HG03196 (cell line): ENCODE measurements around the gene OPCML.

Source experiments
- ATAC-seq: cut with Tn5 transposase; IDR thresholded peaks from one replicate; pipeline ENCODE4 v1.9.1; 2021; ENCODE audit not compliant: unreplicated experiment

Gene OPCML

GRCh38 chr11:133047036-133047770 is 485.1 kb downstream of the OPCML start:
- ATAC-seq, result no peak

DNA sequence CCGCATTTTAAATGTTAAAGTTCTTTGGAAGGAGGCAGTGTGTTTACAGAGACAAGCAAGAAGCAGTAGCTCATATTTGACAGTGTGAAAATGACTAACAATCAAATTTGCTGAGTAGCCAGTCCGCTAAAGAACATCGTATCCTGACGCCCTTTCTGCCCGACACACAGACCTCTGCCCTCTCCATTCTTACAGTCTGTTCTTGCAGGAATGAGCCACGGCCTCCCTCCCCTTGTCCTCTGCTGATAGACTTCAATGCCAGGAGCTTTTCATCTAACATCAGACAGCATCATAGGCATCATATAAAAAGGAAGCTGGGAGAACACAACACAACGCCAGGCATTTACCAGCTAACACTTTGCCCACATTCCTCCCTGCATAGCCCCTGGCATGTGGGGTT is 486.0 kb downstream of the OPCML start:
- ATAC-seq, result no peak

- no peak for ATAC-seq
These were observed 490.1 kb downstream of the OPCML start for GRCh38 chr11:133041928-133042882.

- no peak for ATAC-seq
These were observed 491.1 kb downstream of the OPCML start for GRCh38 chr11:133041181-133041580.

GRCh38 chr11:133040289-133040900 is 491.9 kb downstream of the OPCML start:
- no peak for ATAC-seq

DNA sequence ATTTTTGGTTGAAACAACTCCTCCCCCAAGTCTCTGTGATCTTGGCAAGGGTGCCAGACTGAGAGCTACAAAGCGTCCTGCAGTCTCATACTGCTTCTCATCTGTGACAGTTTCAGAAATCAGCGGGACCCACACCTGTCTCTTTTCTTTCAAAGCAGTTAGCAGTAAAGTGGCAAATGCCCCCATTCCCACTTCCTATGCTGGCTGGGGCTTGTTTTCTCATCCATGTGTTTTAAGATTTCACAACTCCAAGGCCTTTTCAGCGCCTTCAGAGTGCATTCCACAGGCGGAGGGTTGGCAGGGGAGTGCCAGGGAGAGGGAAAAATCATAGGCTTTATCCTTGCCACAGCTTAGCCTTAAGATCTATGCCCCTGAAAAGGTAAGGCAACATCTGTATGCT is 493.5 kb downstream of the OPCML start:
- ATAC-seq, result no peak

DNA sequence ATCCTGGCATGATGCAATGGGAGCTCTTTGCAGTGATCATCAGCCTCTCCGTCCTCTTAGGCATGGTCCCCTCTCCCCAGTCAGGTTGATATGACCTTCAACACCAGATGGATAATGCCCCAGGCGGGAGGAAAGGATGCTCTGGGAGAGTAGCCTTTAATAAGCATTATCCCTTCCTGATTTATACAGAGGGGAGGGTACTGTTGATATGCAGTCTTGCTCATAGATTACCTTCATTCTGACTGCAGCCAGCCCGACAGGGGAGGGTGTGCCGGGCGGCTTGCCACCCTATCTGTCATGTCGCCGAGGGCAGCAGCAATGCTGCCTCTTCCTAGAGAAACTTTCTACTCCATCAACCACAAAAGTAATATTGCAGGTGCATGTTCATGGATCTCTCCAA is 497.4 kb downstream of the OPCML start:
- ATAC-seq, result no peak

DNA sequence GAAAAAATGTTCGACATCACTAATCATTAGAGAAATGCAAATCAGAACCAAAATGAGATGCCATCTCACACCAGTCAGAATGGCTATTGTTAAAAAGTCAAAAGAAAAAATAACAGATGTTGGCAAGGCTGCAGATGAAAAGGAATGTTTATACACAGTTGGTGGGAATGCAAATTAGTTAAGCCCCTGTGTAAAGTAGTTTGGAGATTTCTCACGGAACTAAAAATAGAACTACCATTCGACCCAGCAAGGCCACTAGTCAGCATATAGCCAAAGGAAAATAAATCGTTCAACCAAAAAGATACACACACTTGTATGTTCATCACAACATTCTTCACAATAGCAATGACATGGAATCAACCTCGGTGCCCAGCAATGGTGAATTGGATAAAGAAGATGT is 503.2 kb downstream of the OPCML start:
- no peak for ATAC-seq

- ATAC-seq, result no peak
These were observed 505.3 kb downstream of the OPCML start for GRCh38 chr11:133026952-133027351.

- ATAC-seq, result no peak
These were observed 508.0 kb downstream of the OPCML start for GRCh38 chr11:133024301-133024700.

DNA sequence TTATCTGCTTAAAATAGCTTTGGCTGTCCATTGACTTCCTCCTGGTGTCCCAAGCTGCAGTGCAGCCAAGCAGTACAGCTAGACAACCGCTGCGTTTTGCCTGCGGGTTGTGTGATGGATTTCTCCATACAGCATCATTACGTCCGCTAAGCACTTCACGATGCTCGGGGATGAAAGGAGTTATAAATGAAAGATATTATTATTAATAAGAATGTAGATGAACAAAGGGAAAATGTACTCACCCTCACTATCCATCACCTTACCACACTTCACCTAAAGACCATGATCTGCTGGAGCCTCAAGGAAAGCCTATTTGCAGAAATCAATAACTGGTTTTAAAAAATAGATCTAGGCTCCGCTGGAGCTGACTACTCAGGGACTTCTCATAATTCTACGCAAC is 509.1 kb downstream of the OPCML start:
- ATAC-seq, result no peak

DNA sequence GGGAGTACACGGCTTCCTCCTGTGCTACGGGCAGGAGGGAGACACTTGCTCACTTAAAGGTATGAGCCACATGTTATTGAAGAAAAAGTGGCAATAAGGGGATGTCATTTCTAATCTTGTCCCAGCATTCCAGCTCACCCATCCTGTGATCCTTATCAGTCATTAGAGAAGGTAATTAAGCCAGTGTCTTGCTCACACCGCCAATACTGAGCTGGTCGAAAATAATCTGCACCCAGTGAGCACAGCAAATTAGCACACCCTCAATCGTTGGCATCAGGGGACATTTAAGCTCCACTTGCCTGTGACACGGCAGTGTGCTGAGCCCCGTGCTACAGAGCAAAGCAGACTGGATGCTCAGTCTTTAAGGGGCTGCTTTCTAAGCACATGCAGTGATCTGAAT is 510.7 kb downstream of the OPCML start:
- ATAC-seq, result no peak

- no peak for ATAC-seq
These were observed 512.0 kb downstream of the OPCML start for GRCh38 chr11:133020372-133020714.

GRCh38 chr11:133019545-133020371 is 512.5 kb downstream of the OPCML start:
- no peak for ATAC-seq

- no peak for ATAC-seq
These were observed 516.8 kb downstream of the OPCML start for GRCh38 chr11:133015457-133015856.

GRCh38 chr11:133014337-133014736 is 518.0 kb downstream of the OPCML start:
- no peak for ATAC-seq

DNA sequence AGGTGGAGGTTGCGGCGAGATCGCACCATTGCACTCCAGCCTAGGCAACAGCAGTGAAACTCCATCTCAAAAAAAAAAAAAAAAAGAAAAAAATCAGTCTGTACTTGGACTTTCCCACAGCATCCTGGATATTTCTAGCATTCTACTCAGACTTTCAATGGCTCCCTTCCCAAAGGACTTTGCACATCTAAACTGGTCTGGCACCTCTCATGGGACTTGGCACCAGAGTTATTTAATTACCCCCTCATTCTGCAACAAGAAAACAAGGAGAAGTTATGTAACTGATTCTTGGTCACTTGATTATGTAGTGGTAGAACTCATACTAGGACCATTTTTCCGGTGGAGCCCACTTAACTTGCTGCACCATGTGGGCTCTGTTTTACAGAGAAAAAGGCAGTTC is 519.5 kb downstream of the OPCML start:
- ATAC-seq, result no peak

DNA sequence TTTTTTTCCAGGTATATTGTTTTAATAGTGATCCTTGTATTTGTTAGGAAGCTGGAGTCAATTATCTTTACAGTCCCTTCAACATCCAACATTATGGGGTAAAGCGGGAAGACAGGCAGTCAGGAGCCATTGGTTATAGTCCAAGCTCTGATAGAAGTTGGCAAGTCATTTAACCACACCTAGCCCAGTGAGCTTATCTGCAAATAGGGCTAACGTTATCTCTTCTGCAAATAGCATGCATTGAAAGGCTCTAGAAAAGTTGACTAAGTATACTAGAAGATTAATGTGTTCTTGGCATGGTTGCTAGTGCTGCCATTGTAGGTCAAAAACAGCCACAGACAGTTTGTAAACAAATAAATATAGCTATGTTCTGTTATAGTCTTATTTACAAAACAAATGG is 520.7 kb downstream of the OPCML start:
- ATAC-seq, result no peak

DNA sequence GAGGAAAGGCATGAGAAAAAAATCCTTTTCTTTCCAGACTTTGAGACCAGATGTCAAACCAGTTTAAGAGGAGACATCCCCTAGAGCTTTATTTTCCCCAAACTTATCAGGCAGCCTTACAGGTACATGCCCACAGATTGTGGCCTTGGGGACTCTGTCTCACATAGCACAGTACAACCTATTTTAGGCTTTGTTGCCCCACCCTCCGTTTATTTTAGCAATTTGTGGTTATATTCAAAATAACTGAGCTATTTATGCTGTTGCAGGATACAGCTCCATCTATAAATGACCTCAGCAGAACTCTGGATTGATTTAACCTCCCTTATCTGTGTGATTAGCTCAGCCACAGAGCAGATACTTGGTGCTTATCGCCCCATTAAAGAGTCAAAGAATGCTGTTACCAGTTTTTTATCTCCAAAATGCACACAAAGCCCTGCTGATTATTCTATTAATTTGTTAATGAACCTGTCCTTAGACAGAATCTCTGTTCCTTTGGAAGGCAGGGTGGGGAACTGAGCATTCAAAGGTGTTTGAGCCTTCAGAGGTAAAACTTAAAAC is 525.2 kb downstream of the OPCML start:
- ATAC-seq, result no peak

- ATAC-seq, result no peak
These were observed 527.9 kb downstream of the OPCML start for GRCh38 chr11:133004369-133004768.

- ATAC-seq, result no peak
These were observed 532.8 kb downstream of the OPCML start for GRCh38 chr11:132999516-132999915.
